K562 (cell line): Measurements from ENCODE around the gene TUBB4B. TPM values are rescaled to one million over a fixed set of nuclear protein-coding genes. Genes with fewer than 3 reads are reported as not detected.
A peak's percentile ranks its signal among the peaks of the same experiment; 100 is the strongest.

Experiments used
- CBFA2T3 ChIP-seq: fragments of 450-650 bp; IDR thresholded peaks from 2 replicates; pipeline ENCODE4 v1.6.1; 2017
- CREB1 ChIP-seq, 2 experiments: sonication (generic) in 1 of 2; formaldehyde crosslinking in 1 of 2; IDR thresholded peaks; 2 replicates each; pipeline versions ENCODE4 v1.6.1 to v1.8.0; 2012 to 2022; ENCODE audit warnings: inconsistent platforms in 1 of 2, mild to moderate bottlenecking in 1 of 2, missing genetic modification reagents in 1 of 2, moderate library complexity in 1 of 2
- EP300 ChIP-seq: IDR thresholded peaks from 2 replicates; pipeline ENCODE4 v1.6.1; 2012; ENCODE audit warnings: low read length, improper control_type of control experiment
- FOXA3 ChIP-seq, 2 experiments: fragments of 450-650 bp in 1 of 2; sonication (generic) in 1 of 2; formaldehyde crosslinking; IDR thresholded peaks in 1 of 2; conservative IDR thresholded peaks in 1 of 2; 2 replicates each; pipeline versions ENCODE4 v1.4.0 to v1.8.0; 2020 to 2022; ENCODE audit warnings: mild to moderate bottlenecking in 2 of 2, missing genetic modification reagents in 1 of 2
- HDAC6 ChIP-seq: IDR thresholded peaks from 2 replicates; pipeline ENCODE4 v1.6.1; 2012; ENCODE audit warnings: low read depth, mild to moderate bottlenecking, control low read depth, inconsistent platforms, low read length, moderate library complexity
- HNRNPLL ChIP-seq: fragments of 200-400 bp; formaldehyde crosslinking; IDR thresholded peaks from 2 replicates; pipeline ENCODE4 v1.6.1; 2017; ENCODE audit warnings: low read length, low read depth, mild to moderate bottlenecking; ENCODE audit not compliant: poor library complexity, severe bottlenecking
- KDM2B ChIP-seq: fragments of 250-450 bp; sonication (Bioruptor Pico); IDR thresholded peaks from 2 replicates; pipeline ENCODE4 v1.8.0; 2021; ENCODE audit warnings: mild to moderate bottlenecking, moderate library complexity
- MCM5 ChIP-seq: fragments of 450-650 bp; IDR thresholded peaks from 2 replicates; pipeline ENCODE4 v1.6.1; 2016; ENCODE audit warnings: low read depth
- MEIS2 ChIP-seq: fragments of 450-650 bp; IDR thresholded peaks from 2 replicates; pipeline ENCODE4 v1.6.1; 2014; ENCODE audit warnings: mild to moderate bottlenecking; ENCODE audit not compliant: partially characterized antibody
- NEUROD1 ChIP-seq: fragments of 150-350 bp; IDR thresholded peaks from 2 replicates; pipeline ENCODE4 v1.6.1; 2014; ENCODE audit warnings: borderline replicate concordance, low read length, low read depth; ENCODE audit not compliant: partially characterized antibody
- NFRKB ChIP-seq: fragments of 450-650 bp; IDR thresholded peaks from 2 replicates; pipeline ENCODE4 v1.6.1; 2016; ENCODE audit warnings: low read depth
- OTX1 ChIP-seq: fragments of 450-650 bp; formaldehyde crosslinking; IDR thresholded peaks from 2 replicates; pipeline ENCODE4 v1.4.0; 2022; ENCODE audit warnings: mild to moderate bottlenecking
- POLR2G ChIP-seq: fragments of 200-400 bp; formaldehyde crosslinking; IDR thresholded peaks from 2 replicates; pipeline ENCODE4 v1.6.1; 2017; ENCODE audit warnings: low read depth, mild to moderate bottlenecking, antibody characterized with exemption, low read length, moderate library complexity
- RBFOX2 ChIP-seq: fragments of 200-400 bp; formaldehyde crosslinking; IDR thresholded peaks from 2 replicates; pipeline ENCODE4 v1.6.1; 2017; ENCODE audit warnings: low read depth, mild to moderate bottlenecking, low read length, moderate library complexity
- RCOR1 ChIP-seq, 2 experiments: IDR thresholded peaks; 2 replicates each; pipeline ENCODE4 v1.6.1; 2012; ENCODE audit warnings: low read depth in 2 of 2, low read length in 2 of 2, borderline replicate concordance in 1 of 2, improper control_type of control experiment in 1 of 2
- SUPT5H ChIP-seq: fragments of 450-650 bp; IDR thresholded peaks from 2 replicates; pipeline ENCODE4 v1.6.1; 2016
- TFAM ChIP-seq: fragments of 250-450 bp; sonication (Bioruptor Pico); conservative IDR thresholded peaks from 2 replicates; pipeline ENCODE4 v1.5.0; 2021; ENCODE audit warnings: mild to moderate bottlenecking, moderate library complexity
- XRCC3 ChIP-seq: fragments of 450-650 bp; IDR thresholded peaks from 2 replicates; pipeline ENCODE4 v1.6.1; 2017; ENCODE audit warnings: mild to moderate bottlenecking, moderate library complexity
- ZBTB17 ChIP-seq: fragments of 450-650 bp; formaldehyde crosslinking; IDR thresholded peaks from 2 replicates; pipeline ENCODE4 v1.4.0; 2020; ENCODE audit warnings: mild to moderate bottlenecking
- ZFP1 ChIP-seq: fragments of 450-650 bp; formaldehyde crosslinking; IDR thresholded peaks from 2 replicates; pipeline ENCODE4 v1.4.0; 2020; ENCODE audit warnings: mild to moderate bottlenecking, mixed read lengths
- ZNF263 ChIP-seq: sonication (generic); formaldehyde crosslinking; IDR thresholded peaks from 2 replicates; pipeline ENCODE4 v1.8.0; 2022; ENCODE audit warnings: mild to moderate bottlenecking, missing genetic modification reagents, borderline replicate concordance
- ZNF274 ChIP-seq: IDR thresholded peaks from 2 replicates; pipeline ENCODE4 v1.6.1; 2011; ENCODE audit warnings: low read depth, mild to moderate bottlenecking, low read length, moderate library complexity, borderline replicate concordance
- polyA plus RNA-seq, 8 experiments: library from polyadenylated mRNA; depleted of rRNA in 4 of 8; stranded (reverse) in 5 of 8; unstranded in 3 of 8; fragments of >200 nt; fragmentation: Nextera tagmentation in 2 of 8; fragmentation: Illumina TruSeq in 1 of 8; extraction: Ambion mirVana in 2 of 8; extraction: Trizol in 1 of 8; gene quantifications; 2 replicates each; pipeline versions ENCODE4 v1.2.1 to v1.2.3, GENCODE V29; 2011 to 2014; ENCODE audit warnings: inconsistent platforms in 1 of 8, missing spikeins in 1 of 8
- total RNA-seq, 7 experiments: library from RNA; depleted of rRNA in 6 of 7; stranded (reverse); fragments of >200 nt in 6 of 7; fragmentation: Illumina TruSeq in 2 of 7; extraction: Trizol in 2 of 7; gene quantifications; 2 replicates each; pipeline versions ENCODE4 v1.2.1 to v1.2.3, GENCODE V29; 2011 to 2021; ENCODE audit warnings: low replicate concordance in 1 of 7
- TF ChIP-seq, protein P1 (sequence below): fragments of 250-450 bp; sonication (Bioruptor Pico); IDR thresholded peaks from 2 replicates; pipeline ENCODE4 v1.9.0; 2021; ENCODE audit warnings: mild to moderate bottlenecking
- TF ChIP-seq, protein P2 (sequence below): fragments of 450-650 bp; formaldehyde crosslinking; IDR thresholded peaks from 2 replicates; pipeline ENCODE4 v1.4.0; 2020; ENCODE audit warnings: mild to moderate bottlenecking, mixed read lengths
- TF ChIP-seq, protein P3 (sequence below): IDR thresholded peaks from 2 replicates; pipeline ENCODE4 v1.6.1; 2012; ENCODE audit warnings: low read depth, low read length, improper control_type of control experiment, borderline replicate concordance

Gene TUBB4B
- total and polyA plus RNA-seq, 9 of the 15 experiments (the other 6 are each of a cell fraction or from before 2014, with no cell fraction given) = 24.1 to 443 (median 268) TPM

DNA sequence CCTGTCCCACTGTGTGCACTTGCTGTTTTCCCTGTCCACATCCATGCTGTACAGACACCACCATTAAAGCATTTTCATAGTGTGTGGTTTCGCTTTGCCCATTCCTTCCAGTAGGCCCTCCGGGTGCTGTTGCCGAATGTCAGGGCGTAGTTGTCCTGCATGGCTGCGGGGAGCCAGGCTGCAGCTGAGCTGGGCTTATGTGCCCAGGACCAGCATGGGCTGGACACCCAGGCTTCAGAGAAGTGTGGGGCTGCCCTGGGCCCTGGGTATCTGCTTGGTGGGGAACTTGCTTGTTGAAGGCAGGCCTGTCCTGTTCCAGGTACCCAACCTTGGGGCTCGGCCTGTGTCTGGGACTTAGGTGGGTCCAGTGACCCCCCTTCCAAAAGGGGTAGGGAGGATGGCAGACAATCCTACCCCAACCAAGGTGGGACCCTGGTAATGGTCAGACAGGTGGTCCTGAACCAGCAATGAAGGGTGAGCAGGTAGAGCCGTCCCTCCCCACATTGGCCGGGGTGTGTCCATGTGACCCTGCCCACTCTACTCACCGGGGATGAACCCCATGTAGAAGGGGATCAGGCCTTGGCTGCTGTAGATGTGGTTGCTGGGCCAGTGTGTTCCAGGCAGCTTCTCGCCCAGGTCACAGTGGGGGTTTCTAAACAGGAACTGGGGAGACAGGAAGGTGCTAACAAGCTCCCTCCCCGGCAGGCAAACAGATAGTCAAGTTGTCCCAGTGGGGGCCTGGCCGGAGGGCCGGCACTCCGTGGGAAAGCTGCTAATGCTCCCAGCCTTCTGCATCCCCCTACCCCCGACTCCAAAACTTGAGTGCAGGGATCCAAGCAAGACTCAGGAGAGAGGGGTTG, 2.8 kb downstream of the TUBB4B start (continued):
- no peak for TF ChIP-seq RCOR1 (IDR thresholded peaks at IDR 0.05; ENCODE audit: borderline replicate concordance in 1 of 2, low read depth in 2 of 2, low read length in 2 of 2)
- TF ChIP-seq MEIS2 = no peak
- TF ChIP-seq OTX1 (CRISPR knock-in tag) = peak; percentile 74
- TF ChIP-seq XRCC3 = no peak
- 0 out of 2 replicates have a peak, but pooled peaks have one; percentile 14 for TF ChIP-seq ZFP1 (CRISPR knock-in tag)
- TF ChIP-seq KDM2B (CRISPR knock-in tag) = no peak
- no peak for TF ChIP-seq ZNF274
- TF ChIP-seq TFAM (CRISPR knock-in tag) = no peak
- TF ChIP-seq ZNF263 (CRISPR knock-in tag) = no peak
- TF ChIP-seq HDAC6 = no peak
- no peak for TF ChIP-seq NFRKB
- TF ChIP-seq, protein P1, sequence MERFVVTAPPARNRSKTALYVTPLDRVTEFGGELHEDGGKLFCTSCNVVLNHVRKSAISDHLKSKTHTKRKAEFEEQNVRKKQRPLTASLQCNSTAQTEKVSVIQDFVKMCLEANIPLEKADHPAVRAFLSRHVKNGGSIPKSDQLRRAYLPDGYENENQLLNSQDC (CRISPR knock-in tag) = no peak
- TF ChIP-seq FOXA3 (CRISPR knock-in tag; conservative IDR thresholded peaks at IDR 0.05 in 1 of 2, IDR thresholded peaks at IDR 0.05 in 1 of 2) = peak in 1 of 2 experiments; percentile 55; a peak in 1 of 4 replicates
- TF ChIP-seq, protein P2, sequence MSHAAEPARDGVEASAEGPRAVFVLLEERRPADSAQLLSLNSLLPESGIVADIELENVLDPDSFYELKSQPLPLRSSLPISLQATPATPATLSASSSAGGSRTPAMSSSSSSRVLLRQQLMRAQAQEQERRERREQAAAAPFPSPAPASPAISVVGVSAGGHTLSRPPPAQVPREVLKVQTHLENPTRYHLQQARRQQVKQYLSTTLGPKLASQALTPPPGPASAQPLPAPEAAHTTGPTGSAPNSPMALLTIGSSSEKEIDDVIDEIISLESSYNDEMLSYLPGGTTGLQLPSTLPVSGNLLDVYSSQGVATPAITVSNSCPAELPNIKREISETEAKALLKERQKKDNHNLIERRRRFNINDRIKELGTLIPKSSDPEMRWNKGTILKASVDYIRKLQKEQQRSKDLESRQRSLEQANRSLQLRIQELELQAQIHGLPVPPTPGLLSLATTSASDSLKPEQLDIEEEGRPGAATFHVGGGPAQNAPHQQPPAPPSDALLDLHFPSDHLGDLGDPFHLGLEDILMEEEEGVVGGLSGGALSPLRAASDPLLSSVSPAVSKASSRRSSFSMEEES (CRISPR knock-in tag) = no peak
- no peak; the same call in 1 of the 2 replicates for TF ChIP-seq RBFOX2
- TF ChIP-seq POLR2G = peak; percentile 70
- TF ChIP-seq EP300 = no peak
- TF ChIP-seq NEUROD1 = no peak
- TF ChIP-seq SUPT5H = peak; percentile 87
- TF ChIP-seq ZBTB17 (CRISPR knock-in tag) = peak; percentile 56; the same call in 1 of the 2 replicates
- no peak for TF ChIP-seq CREB1 (IDR thresholded peaks at IDR 0.05)
- no peak for TF ChIP-seq CREB1 (CRISPR knock-in tag; IDR thresholded peaks at IDR 0.05)
- TF ChIP-seq HNRNPLL = no peak
- no peak for TF ChIP-seq CBFA2T3
- TF ChIP-seq, protein P3, sequence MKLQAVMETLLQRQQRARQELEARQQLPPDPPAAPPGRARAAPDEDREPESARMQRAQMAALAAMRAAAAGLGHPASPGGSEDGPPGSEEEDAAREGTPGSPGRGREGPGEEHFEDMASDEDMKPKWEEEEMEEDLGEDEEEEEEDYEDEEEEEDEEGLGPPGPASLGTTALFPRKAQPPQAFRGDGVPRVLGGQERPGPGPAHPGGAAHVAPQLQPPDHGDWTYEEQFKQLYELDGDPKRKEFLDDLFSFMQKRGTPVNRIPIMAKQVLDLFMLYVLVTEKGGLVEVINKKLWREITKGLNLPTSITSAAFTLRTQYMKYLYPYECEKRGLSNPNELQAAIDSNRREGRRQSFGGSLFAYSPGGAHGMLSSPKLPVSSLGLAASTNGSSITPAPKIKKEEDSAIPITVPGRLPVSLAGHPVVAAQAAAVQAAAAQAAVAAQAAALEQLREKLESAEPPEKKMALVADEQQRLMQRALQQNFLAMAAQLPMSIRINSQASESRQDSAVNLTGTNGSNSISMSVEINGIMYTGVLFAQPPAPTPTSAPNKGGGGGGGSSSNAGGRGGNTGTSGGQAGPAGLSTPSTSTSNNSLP = no peak
- no peak for TF ChIP-seq MCM5
